ENCODE measurements around the gene OR5V1.
"Not testable (repeated sequence)": the region's sequence is repeated elsewhere in the genome, so short reads cannot be mapped to it uniquely, and the experiment has no call there.

The OR5V1 gene

GRCh38 chr6:29368765-29369164, at the start of gene OR5V1:
Gene OR5V1 (minus strand): TSS chr6:29368865. CDS start chr6:29356195, 12,670 bp downstream.
- DNase-seq (ENCODE audit: low read depth in 2 of 3, low spot score in 1 of 3): no peak

- no peak for DNase-seq (ENCODE audit: low read depth in 2 of 3, low spot score in 1 of 3)
Observed at GRCh38 chr6:29414588-29414987, 45.9 kb upstream of the OR5V1 start, which contains the start of gene OR12D1. Gene OR12D1 (plus strand): TSS chr6:29414928.

GRCh38 chr6:29403801-29404200, 35.1 kb upstream of the OR5V1 start:
- no peak for DNase-seq (ENCODE audit: low read depth in 2 of 3, low spot score in 1 of 3)

DNA sequence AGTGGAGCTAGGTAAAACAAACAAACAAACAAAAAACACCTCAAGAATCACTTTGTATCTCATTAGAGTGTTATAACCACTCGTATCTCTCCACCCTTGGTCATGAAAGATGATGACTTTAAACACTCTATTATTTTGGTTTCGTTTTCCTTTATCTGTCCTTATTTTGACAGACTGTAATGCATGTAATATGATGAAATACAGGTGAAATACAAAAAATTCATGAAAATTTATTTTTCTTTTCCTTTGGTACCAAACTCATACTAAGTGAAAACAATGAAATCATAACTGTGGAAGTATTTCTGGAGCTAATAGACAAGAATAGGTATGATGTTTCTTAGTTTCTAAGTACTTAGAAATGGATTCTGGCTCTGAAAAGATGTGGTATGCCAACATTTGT, 30.9 kb upstream of the OR5V1 start:
- no peak for DNase-seq (ENCODE audit: low read depth in 2 of 3, low spot score in 1 of 3)

DNA sequence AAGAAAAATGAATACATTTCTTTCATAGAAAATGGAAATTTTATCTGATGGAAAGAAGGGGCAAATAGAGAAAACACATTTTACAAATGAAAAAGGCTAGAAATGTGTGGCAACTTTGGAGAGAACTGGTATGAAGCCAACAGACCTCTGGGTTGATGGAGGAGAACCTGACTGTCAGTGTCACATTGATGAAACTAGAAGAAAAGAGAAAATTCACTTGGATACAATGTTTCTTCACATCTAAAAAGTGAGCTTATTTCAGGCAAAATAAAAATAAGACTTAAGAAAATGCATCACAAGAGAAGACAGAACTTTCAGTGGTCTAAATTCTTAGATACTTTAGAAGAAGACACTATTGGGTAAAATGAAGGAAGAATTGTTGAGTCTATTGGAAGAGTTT, 26.7 kb upstream of the OR5V1 start, which contains the start of gene OR12D2:
Gene OR12D2 (plus strand): TSS at position 301 of the 400 bp plus-strand sequence. CDS start 1,069 bp downstream, outside the sequence.
- DNase-seq (ENCODE audit: low read depth in 2 of 3, low spot score in 1 of 3): no peak

DNA sequence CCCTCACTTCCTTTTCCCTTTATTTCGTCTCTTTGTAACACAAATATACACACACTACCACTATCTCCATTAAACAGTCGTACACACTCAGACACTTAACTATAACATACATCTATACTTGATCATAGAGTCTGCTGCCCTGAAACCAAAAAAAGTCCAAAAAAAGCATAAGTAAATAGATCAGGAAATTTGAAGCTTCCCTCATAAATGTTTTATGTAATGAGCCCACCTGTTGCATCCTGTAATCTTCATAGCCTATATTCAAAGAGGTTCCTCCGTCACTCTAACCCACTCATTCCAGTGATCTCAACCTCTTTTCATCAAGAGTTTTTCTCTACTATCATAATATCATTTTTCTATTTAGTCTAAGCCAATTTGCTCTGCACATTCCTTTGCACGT, 19.9 kb upstream of the OR5V1 start:
- no peak for DNase-seq (ENCODE audit: low read depth in 2 of 3, low spot score in 1 of 3)

- DNase-seq (ENCODE audit: low read depth in 2 of 3, low spot score in 1 of 3): no peak
Observed at GRCh38 chr6:29376003-29376402, 7.3 kb upstream of the OR5V1 start.

DNA sequence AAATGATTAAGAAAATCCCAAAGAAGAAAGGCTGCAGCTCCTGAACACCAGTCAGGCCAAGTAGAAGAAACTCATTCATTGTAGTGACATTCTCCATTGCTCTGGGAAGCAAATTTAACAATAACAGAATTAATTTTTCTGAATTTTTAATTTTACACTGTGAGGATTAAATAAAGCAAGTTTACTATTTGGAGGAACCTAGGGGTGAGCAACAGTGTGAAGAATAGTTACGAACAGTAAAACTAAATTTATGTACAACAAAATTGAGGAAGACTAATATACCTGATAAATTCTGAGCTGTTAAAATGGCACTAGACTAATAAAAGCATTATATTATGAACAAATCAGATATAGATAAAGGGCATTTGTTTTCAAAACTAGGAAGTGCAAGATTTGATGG, 6.5 kb upstream of the OR5V1 start, which contains the start of gene OR12D3:
Gene OR12D3 (minus strand): TSS at position 101 of the 400 bp plus-strand sequence. CDS start 4 bp downstream, at position 97.
- no peak for DNase-seq (ENCODE audit: low read depth in 2 of 3, low spot score in 1 of 3)

- DNase-seq (ENCODE audit: low read depth in 2 of 3, low spot score in 1 of 3): no peak
Observed at GRCh38 chr6:29355603-29356002, 13.1 kb downstream of the OR5V1 start.

DNA sequence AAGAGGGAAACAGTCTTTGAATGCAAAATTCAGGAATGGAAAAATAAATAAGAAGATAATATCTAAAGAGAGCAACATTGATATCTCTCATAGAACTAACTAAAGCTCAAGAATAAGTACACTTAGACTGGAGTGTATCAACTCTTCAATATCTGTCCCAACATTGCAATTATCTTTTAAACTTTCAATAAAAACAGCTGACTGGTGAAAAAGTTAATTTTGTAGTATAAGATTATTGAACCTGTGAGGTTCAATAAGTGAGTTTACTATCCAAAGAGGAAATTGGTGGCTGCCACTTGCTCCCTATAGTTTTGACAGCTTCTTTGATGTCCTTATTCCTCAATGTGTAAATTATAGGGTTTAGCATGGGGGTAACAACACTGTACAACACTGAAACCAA, 13.7 kb downstream of the OR5V1 start:
- no peak for DNase-seq (ENCODE audit: low read depth in 2 of 3, low spot score in 1 of 3)

DNA sequence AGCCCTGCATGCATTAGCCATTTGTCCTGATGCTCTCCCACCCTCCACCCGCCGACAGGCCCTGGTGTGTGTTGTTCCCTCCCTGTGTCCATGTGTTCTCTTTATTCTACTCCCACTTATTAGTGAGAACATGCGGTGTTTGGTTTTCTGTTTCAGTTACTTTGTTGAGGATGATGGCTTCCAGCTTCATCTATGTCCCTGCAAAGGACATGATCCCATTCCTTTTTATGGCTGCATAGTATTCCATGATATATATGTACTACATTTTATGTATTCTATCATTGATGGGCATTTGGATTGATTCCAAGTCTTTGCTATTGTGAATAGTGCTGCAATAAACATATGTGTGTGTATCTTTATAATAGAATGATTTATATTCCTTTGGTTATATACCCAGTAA, 19.3 kb downstream of the OR5V1 start:
- DNase-seq (ENCODE audit: low read depth in 2 of 3, low spot score in 1 of 3): not testable (repeated sequence)

GRCh38 chr6:29345380-29345779, 23.3 kb downstream of the OR5V1 start:
- no peak for DNase-seq (ENCODE audit: low read depth in 2 of 3, low spot score in 1 of 3)

- no peak for DNase-seq (ENCODE audit: low read depth in 2 of 3, low spot score in 1 of 3)
Observed at GRCh38 chr6:29336269-29336668, 32.4 kb downstream of the OR5V1 start.

DNA sequence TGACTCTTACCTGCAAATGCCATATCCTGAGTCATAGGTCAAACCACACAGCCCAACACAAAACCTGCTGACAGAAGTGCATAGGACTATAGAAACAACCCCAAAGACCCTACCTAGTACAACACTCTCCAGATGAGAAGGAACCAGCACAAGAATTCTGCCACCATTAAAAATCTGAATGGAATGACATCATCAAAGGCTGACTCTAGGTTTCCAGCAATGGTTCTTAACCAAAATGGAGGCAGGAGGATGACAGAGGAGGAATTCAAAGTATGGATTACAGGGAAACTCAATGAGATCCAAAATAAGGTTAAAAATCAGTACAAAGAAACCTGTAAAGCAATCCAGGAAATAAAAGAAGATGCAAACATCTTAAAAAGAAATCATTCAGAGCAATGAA, 36.0 kb downstream of the OR5V1 start:
- DNase-seq (ENCODE audit: low read depth in 2 of 3, low spot score in 1 of 3): no peak

DNA sequence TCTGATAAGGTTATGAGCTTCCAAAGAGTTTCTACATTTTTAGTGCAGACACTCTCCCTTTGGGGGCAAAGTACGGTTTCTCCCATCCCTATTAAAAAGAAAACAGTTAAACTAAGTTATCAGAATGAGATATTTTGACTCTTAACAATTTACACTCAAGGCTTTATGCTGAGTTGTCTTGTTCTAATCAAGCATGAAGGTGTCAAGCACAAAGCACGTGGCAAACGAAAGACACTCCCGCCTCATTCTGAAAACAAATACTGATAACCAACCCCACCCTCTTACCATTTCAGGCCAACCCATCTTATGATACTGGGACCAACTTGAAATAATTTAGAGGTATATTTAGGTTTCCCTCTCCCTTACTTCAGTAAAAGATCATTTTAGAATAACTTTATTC, 42.9 kb downstream of the OR5V1 start:
- no peak for DNase-seq (ENCODE audit: low read depth in 2 of 3, low spot score in 1 of 3)

GRCh38 chr6:29323332-29323731, 45.3 kb downstream of the OR5V1 start:
- not testable (repeated sequence) for DNase-seq (ENCODE audit: low read depth in 2 of 3, low spot score in 1 of 3)

DNA sequence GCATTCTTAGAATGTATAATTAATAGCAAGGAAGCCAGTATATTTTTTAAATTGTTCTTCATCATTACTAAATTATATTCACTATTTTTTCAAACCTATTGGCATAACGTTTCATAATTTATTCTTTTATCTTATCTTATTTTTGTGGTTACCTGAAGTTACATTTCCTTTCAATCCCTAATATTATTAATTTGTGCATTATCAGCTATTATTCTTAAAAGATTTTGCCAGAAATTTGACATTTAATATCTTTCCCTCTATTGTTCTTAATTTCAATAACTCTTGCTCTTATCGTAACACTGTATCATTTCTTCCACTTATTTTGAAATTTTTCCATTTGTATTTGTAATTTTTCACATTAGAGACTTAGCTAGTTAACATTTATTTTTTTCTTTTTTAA, 48.7 kb downstream of the OR5V1 start:
- DNase-seq (ENCODE audit: low read depth in 2 of 3, low spot score in 1 of 3): no peak

Measured in stimulated activated CD4-positive, alpha-beta T cell treated with anti-CD3 and anti-CD28 coated beads, Interleukin-12 subunit alpha, Interleukin-12 subunit beta, amount 100 ng/mL, for 48 hours (primary cell).